ENCODE measurements around the gene GJA10.

Gene GJA10

GRCh38 chr6:89862698-89863097 lies 31.6 kb upstream of the GJA10 start:
- TF ChIP-seq SNAI2 (CRISPR knock-in tag; IDR thresholded peaks at IDR 0.05) (no peak), TSHZ2 (CRISPR knock-in tag; IDR thresholded peaks at IDR 0.05) (no peak), CSDC2 (CRISPR knock-in tag; IDR thresholded peaks at IDR 0.05) (no peak), ARNTL (CRISPR knock-in tag; IDR thresholded peaks at IDR 0.05; ENCODE audit: borderline replicate concordance, low read depth) (no peak), ZFP3 (CRISPR knock-in tag; IDR thresholded peaks at IDR 0.05) (no peak), ESRRG (CRISPR knock-in tag; IDR thresholded peaks at IDR 0.05) (no peak), ZNF70 (CRISPR knock-in tag; IDR thresholded peaks at IDR 0.05) (no peak), PPARA (CRISPR knock-in tag; IDR thresholded peaks at IDR 0.05; ENCODE audit: borderline replicate concordance) (no peak), CSRNP3 (CRISPR knock-in tag; IDR thresholded peaks at IDR 0.05) (no peak), ZNF8 (CRISPR knock-in tag; IDR thresholded peaks at IDR 0.05) (no peak), PATZ1 (CRISPR knock-in tag; IDR thresholded peaks at IDR 0.05; ENCODE audit: borderline replicate concordance) (no peak), RARB (CRISPR knock-in tag; IDR thresholded peaks at IDR 0.05) (no peak), TCF4 (CRISPR knock-in tag; IDR thresholded peaks at IDR 0.05; ENCODE audit: borderline replicate concordance) (no peak), ZFP30 (CRISPR knock-in tag; IDR thresholded peaks at IDR 0.05) (no peak), TOX (CRISPR knock-in tag; IDR thresholded peaks at IDR 0.05; ENCODE audit: borderline replicate concordance) (no peak), OSR1 (CRISPR knock-in tag; IDR thresholded peaks at IDR 0.05) (no peak)

GRCh38 chr6:89866024-89866678 lies 28.1 kb upstream of the GJA10 start:
- TF ChIP-seq ISL1 (CRISPR knock-in tag; IDR thresholded peaks at IDR 0.05) = no peak
- no peak for TF ChIP-seq ZNF8 (CRISPR knock-in tag; IDR thresholded peaks at IDR 0.05)
- TF ChIP-seq GLIS3 (CRISPR knock-in tag; IDR thresholded peaks at IDR 0.05) = no peak
- TF ChIP-seq ZFP3 (CRISPR knock-in tag; IDR thresholded peaks at IDR 0.05) = no peak
- no peak for TF ChIP-seq ZNF70 (CRISPR knock-in tag; IDR thresholded peaks at IDR 0.05)
- no peak for ATAC-seq

More at GRCh38 chr6:89862698-89863097, 31.6 kb upstream of the GJA10 start:
- ATAC-seq = no peak

GRCh38 chr6:89873721-89874120 lies 20.5 kb upstream of the GJA10 start:
- no peak for TF ChIP-seq TOX (CRISPR knock-in tag; IDR thresholded peaks at IDR 0.05; ENCODE audit: borderline replicate concordance)
- no peak for TF ChIP-seq ARNTL (CRISPR knock-in tag; IDR thresholded peaks at IDR 0.05; ENCODE audit: borderline replicate concordance, low read depth)
- no peak for TF ChIP-seq ESRRG (CRISPR knock-in tag; IDR thresholded peaks at IDR 0.05)
- TF ChIP-seq ZC3H10 (CRISPR knock-in tag; IDR thresholded peaks at IDR 0.05) = no peak
- no peak for TF ChIP-seq CSDC2 (CRISPR knock-in tag; IDR thresholded peaks at IDR 0.05)
- ATAC-seq = no peak

GRCh38 chr6:89874438-89874837 lies 19.8 kb upstream of the GJA10 start:
- no peak for ATAC-seq
- TF ChIP-seq CREB5 (CRISPR knock-in tag; IDR thresholded peaks at IDR 0.05; ENCODE audit: low read depth) (no peak), PATZ1 (CRISPR knock-in tag; IDR thresholded peaks at IDR 0.05; ENCODE audit: borderline replicate concordance) (no peak), TCF4 (CRISPR knock-in tag; IDR thresholded peaks at IDR 0.05; ENCODE audit: borderline replicate concordance) (no peak), ISL1 (CRISPR knock-in tag; IDR thresholded peaks at IDR 0.05) (no peak), TOX (CRISPR knock-in tag; IDR thresholded peaks at IDR 0.05; ENCODE audit: borderline replicate concordance) (no peak), TSHZ2 (CRISPR knock-in tag; IDR thresholded peaks at IDR 0.05) (no peak), CSRNP3 (CRISPR knock-in tag; IDR thresholded peaks at IDR 0.05) (no peak), ZFP30 (CRISPR knock-in tag; IDR thresholded peaks at IDR 0.05) (no peak), ZNF70 (CRISPR knock-in tag; IDR thresholded peaks at IDR 0.05) (no peak), SNAI2 (CRISPR knock-in tag; IDR thresholded peaks at IDR 0.05) (no peak), ZNF565 (CRISPR knock-in tag; conservative IDR thresholded peaks at IDR 0.05; ENCODE audit: low read depth) (no peak)

Measured in SK-N-SH treated with all-trans-retinoic acid at 6 μM for 48 hours (cell line).